HEK293 (cell line): Measurements from ENCODE around the gene DDX47.

Source experiments
- BCL11A ChIP-seq: fragments of 450-650 bp; formaldehyde crosslinking; IDR thresholded peaks from 2 replicates; pipeline ENCODE4 v1.5.1; 2016; ENCODE audit warnings: low read depth, missing biosample characterization, missing genetic modification characterization
- HOXA7 ChIP-seq: sonication (generic); formaldehyde crosslinking; IDR thresholded peaks from 2 replicates; pipeline ENCODE4 v1.8.1; 2022; ENCODE audit warnings: missing genetic modification reagents, borderline replicate concordance
- KLF9 ChIP-seq: fragments of 450-650 bp; formaldehyde crosslinking; IDR thresholded peaks from 2 replicates; pipeline ENCODE4 v1.5.1; 2016; ENCODE audit warnings: missing biosample characterization, missing genetic modification characterization, low read depth
- PRDM1 ChIP-seq: fragments of 450-650 bp; formaldehyde crosslinking; IDR thresholded peaks from 2 replicates; pipeline ENCODE4; 2016; ENCODE audit warnings: missing biosample characterization, missing genetic modification characterization
- REPIN1 ChIP-seq: fragments of 450-650 bp; formaldehyde crosslinking; IDR thresholded peaks from 2 replicates; pipeline ENCODE4 v1.5.1; 2017; ENCODE audit warnings: missing biosample characterization, missing genetic modification characterization, low read depth
- SALL2 ChIP-seq: fragments of 450-650 bp; formaldehyde crosslinking; IDR thresholded peaks from 2 replicates; pipeline ENCODE4 v1.5.0; 2017; ENCODE audit warnings: missing biosample characterization, mild to moderate bottlenecking, missing genetic modification characterization, borderline replicate concordance
- SETDB1 ChIP-seq: IDR thresholded peaks from one replicate; pipeline ENCODE4 v1.6.1; 2017; ENCODE audit warnings: mild to moderate bottlenecking, low read length, moderate library complexity, mixed read lengths; ENCODE audit not compliant: insufficient read length
- ZBTB21 ChIP-seq: fragments of 450-650 bp; formaldehyde crosslinking; IDR thresholded peaks from 2 replicates; pipeline ENCODE4 v1.5.1; 2017; ENCODE audit warnings: missing biosample characterization, missing genetic modification characterization
- ZFP37 ChIP-seq: fragments of 450-650 bp; formaldehyde crosslinking; IDR thresholded peaks from 2 replicates; pipeline ENCODE4 v1.5.1; 2016; ENCODE audit warnings: missing biosample characterization, missing genetic modification characterization
- ZNF112 ChIP-seq: fragments of 450-650 bp; formaldehyde crosslinking; IDR thresholded peaks from 2 replicates; pipeline ENCODE4 v1.5.0; 2017; ENCODE audit warnings: missing biosample characterization, missing genetic modification characterization
- ZNF174 ChIP-seq: fragments of 450-650 bp; formaldehyde crosslinking; IDR thresholded peaks from 2 replicates; pipeline ENCODE4 v1.5.0; 2017; ENCODE audit warnings: missing biosample characterization, mild to moderate bottlenecking, missing genetic modification characterization
- ZNF2 ChIP-seq: fragments of 450-650 bp; formaldehyde crosslinking; IDR thresholded peaks from 2 replicates; pipeline ENCODE4 v1.5.1; 2016; ENCODE audit warnings: missing biosample characterization, missing genetic modification characterization
- ZNF324 ChIP-seq: fragments of 450-650 bp; formaldehyde crosslinking; IDR thresholded peaks from 2 replicates; pipeline ENCODE4 v1.5.1; 2016; ENCODE audit warnings: missing biosample characterization, missing genetic modification characterization
- ZNF341 ChIP-seq: fragments of 450-650 bp; formaldehyde crosslinking; IDR thresholded peaks from 2 replicates; pipeline ENCODE4; 2016; ENCODE audit warnings: low read depth, missing biosample characterization, missing genetic modification characterization
- ZNF514 ChIP-seq: fragments of 450-650 bp; formaldehyde crosslinking; IDR thresholded peaks from 2 replicates; pipeline ENCODE4 v1.5.1; 2016; ENCODE audit warnings: missing biosample characterization, missing genetic modification characterization
- ZNF521 ChIP-seq: fragments of 450-650 bp; formaldehyde crosslinking; IDR thresholded peaks from 2 replicates; pipeline ENCODE4 v1.5.1; 2017; ENCODE audit warnings: missing biosample characterization, mild to moderate bottlenecking, missing genetic modification characterization
- ZNF664 ChIP-seq: fragments of 450-650 bp; formaldehyde crosslinking; IDR thresholded peaks from 2 replicates; pipeline ENCODE4 v1.5.1; 2016; ENCODE audit warnings: missing biosample characterization, missing genetic modification characterization
- ZNF785 ChIP-seq: fragments of 450-650 bp; formaldehyde crosslinking; IDR thresholded peaks from 2 replicates; pipeline ENCODE4 v1.5.1; 2016; ENCODE audit warnings: missing biosample characterization, missing genetic modification characterization
- ZXDB ChIP-seq: fragments of 450-650 bp; formaldehyde crosslinking; IDR thresholded peaks from 2 replicates; pipeline ENCODE4 v1.5.1; 2016; ENCODE audit warnings: missing biosample characterization, missing genetic modification characterization
- TF ChIP-seq, protein P1 (sequence below): fragments of 450-650 bp; formaldehyde crosslinking; IDR thresholded peaks from 2 replicates; pipeline ENCODE4 v1.5.1; 2017; ENCODE audit warnings: missing biosample characterization, mild to moderate bottlenecking, missing genetic modification characterization, moderate library complexity
- TF ChIP-seq, protein P2 (sequence below): fragments of 450-650 bp; formaldehyde crosslinking; IDR thresholded peaks from 2 replicates; pipeline ENCODE4 v1.5.1; 2016; ENCODE audit warnings: missing biosample characterization, missing genetic modification characterization
- TF ChIP-seq, protein P3 (sequence below): fragments of 450-650 bp; formaldehyde crosslinking; IDR thresholded peaks from 2 replicates; pipeline ENCODE4 v1.5.1; 2017; ENCODE audit warnings: missing biosample characterization, missing genetic modification characterization
- TF ChIP-seq, protein P4 (sequence below): fragments of 450-650 bp; formaldehyde crosslinking; IDR thresholded peaks from 2 replicates; pipeline ENCODE4 v1.5.1; 2016; ENCODE audit warnings: missing biosample characterization, missing genetic modification characterization
- TF ChIP-seq, protein P5 (sequence below): fragments of 450-650 bp; formaldehyde crosslinking; IDR thresholded peaks from 2 replicates; pipeline ENCODE4 v1.5.0; 2017; ENCODE audit warnings: missing biosample characterization, missing genetic modification characterization, borderline replicate concordance
- TF ChIP-seq, protein P6 (sequence below): fragments of 450-650 bp; formaldehyde crosslinking; IDR thresholded peaks from 2 replicates; pipeline ENCODE4 v1.5.1; 2016; ENCODE audit warnings: missing biosample characterization, missing genetic modification characterization, borderline replicate concordance
- TF ChIP-seq, protein P7 (sequence below): fragments of 450-650 bp; formaldehyde crosslinking; IDR thresholded peaks from 2 replicates; pipeline ENCODE4; 2016; ENCODE audit warnings: missing biosample characterization, missing genetic modification characterization
- TF ChIP-seq, protein P8 (sequence below): fragments of 450-650 bp; formaldehyde crosslinking; IDR thresholded peaks from 2 replicates; pipeline ENCODE4 v1.5.1; 2016; ENCODE audit warnings: missing biosample characterization, missing genetic modification characterization

The DDX47 gene

DNA sequence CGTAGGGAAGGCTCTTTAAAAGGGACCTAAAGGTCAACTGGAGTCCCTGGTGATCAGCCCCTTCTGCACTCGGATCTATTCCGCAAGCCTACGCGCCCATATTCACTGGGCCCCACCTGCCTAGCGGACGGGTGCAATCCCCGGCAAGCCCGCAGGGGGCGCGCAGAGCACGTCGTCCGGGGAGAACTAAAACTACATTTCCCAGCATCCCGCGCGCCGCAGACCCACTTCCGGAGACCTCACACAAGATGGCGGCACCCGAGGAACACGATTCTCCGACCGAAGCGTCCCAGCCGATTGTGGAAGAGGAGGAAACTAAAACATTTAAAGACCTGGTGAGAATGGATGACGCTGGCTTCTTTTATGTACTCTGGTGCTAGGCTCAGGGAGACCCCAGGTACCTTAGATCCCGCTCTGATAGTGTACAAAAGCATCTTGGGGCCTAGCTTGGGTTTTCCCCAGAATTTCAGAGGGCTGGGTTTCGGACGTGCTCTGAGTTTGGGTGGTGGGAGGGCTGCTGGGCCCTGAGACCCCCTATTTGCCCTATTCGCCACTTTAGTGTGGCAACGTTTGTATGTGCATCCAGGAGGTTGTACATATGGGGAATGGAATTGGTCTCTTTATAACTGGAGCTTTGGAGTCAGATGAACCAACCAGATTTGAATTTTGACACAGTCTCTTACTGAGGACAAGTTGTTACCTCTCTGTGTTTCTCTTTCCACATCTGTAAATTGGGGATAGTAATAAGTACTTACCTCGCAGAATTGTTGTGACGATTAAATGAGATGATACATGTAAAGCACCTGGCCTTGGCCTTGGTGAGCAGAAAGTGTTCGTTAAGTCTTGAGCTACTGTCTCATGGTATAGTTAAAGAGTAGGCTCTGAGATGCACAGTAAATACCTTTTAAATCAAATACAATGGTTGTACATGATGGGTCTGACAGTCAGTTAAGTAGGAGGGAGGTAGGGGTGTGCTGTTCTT is at the start of gene DDX47 (continued):
- TF ChIP-seq ZNF521 (tag by site-specific recombination) (no peak), ZNF664 (tag by site-specific recombination) (peak; percentile 98), ZNF324 (tag by site-specific recombination) (no peak), REPIN1 (tag by site-specific recombination) (no peak), ZNF2 (tag by site-specific recombination) (no peak), ZNF174 (tag by site-specific recombination) (no peak), SALL2 (tag by site-specific recombination) (no peak), ZFP37 (tag by site-specific recombination) (no peak), PRDM1 (tag by site-specific recombination) (no peak), BCL11A (tag by site-specific recombination) (no peak), KLF9 (tag by site-specific recombination) (no peak), ZNF112 (no peak), ZXDB (tag by site-specific recombination) (peak; percentile 54), ZNF785 (no peak), ZNF514 (tag by site-specific recombination) (no peak), HOXA7 (CRISPR knock-in tag) (no peak), ZBTB21 (tag by site-specific recombination) (0 out of 2 replicates have a peak, but pooled peaks have one; percentile 19), SETDB1 (no peak), ZNF341 (tag by site-specific recombination) (no peak)
- TF ChIP-seq, protein P1, sequence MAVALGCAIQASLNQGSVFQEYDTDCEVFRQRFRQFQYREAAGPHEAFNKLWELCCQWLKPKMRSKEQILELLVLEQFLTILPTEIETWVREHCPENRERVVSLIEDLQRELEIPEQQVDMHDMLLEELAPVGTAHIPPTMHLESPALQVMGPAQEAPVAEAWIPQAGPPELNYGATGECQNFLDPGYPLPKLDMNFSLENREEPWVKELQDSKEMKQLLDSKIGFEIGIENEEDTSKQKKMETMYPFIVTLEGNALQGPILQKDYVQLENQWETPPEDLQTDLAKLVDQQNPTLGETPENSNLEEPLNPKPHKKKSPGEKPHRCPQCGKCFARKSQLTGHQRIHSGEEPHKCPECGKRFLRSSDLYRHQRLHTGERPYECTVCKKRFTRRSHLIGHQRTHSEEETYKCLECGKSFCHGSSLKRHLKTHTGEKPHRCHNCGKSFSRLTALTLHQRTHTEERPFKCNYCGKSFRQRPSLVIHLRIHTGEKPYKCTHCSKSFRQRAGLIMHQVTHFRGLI (tag by site-specific recombination), result no peak
- TF ChIP-seq, protein P2, sequence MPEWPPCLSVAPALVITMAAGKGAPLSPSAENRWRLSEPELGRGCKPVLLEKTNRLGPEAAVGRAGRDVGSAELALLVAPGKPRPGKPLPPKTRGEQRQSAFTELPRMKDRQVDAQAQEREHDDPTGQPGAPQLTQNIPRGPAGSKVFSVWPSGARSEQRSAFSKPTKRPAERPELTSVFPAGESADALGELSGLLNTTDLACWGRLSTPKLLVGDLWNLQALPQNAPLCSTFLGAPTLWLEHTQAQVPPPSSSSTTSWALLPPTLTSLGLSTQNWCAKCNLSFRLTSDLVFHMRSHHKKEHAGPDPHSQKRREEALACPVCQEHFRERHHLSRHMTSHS, result no peak
- TF ChIP-seq, protein P3, sequence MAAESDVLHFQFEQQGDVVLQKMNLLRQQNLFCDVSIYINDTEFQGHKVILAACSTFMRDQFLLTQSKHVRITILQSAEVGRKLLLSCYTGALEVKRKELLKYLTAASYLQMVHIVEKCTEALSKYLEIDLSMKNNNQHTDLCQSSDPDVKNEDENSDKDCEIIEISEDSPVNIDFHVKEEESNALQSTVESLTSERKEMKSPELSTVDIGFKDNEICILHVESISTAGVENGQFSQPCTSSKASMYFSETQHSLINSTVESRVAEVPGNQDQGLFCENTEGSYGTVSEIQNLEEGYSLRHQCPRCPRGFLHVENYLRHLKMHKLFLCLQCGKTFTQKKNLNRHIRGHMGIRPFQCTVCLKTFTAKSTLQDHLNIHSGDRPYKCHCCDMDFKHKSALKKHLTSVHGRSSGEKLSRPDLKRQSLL (tag by site-specific recombination), result no peak
- TF ChIP-seq, protein P4, sequence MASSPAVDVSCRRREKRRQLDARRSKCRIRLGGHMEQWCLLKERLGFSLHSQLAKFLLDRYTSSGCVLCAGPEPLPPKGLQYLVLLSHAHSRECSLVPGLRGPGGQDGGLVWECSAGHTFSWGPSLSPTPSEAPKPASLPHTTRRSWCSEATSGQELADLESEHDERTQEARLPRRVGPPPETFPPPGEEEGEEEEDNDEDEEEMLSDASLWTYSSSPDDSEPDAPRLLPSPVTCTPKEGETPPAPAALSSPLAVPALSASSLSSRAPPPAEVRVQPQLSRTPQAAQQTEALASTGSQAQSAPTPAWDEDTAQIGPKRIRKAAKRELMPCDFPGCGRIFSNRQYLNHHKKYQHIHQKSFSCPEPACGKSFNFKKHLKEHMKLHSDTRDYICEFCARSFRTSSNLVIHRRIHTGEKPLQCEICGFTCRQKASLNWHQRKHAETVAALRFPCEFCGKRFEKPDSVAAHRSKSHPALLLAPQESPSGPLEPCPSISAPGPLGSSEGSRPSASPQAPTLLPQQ, result peak; percentile 100
- TF ChIP-seq, protein P5, sequence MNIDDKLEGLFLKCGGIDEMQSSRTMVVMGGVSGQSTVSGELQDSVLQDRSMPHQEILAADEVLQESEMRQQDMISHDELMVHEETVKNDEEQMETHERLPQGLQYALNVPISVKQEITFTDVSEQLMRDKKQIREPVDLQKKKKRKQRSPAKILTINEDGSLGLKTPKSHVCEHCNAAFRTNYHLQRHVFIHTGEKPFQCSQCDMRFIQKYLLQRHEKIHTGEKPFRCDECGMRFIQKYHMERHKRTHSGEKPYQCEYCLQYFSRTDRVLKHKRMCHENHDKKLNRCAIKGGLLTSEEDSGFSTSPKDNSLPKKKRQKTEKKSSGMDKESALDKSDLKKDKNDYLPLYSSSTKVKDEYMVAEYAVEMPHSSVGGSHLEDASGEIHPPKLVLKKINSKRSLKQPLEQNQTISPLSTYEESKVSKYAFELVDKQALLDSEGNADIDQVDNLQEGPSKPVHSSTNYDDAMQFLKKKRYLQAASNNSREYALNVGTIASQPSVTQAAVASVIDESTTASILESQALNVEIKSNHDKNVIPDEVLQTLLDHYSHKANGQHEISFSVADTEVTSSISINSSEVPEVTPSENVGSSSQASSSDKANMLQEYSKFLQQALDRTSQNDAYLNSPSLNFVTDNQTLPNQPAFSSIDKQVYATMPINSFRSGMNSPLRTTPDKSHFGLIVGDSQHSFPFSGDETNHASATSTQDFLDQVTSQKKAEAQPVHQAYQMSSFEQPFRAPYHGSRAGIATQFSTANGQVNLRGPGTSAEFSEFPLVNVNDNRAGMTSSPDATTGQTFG, result no peak
- TF ChIP-seq, protein P6, sequence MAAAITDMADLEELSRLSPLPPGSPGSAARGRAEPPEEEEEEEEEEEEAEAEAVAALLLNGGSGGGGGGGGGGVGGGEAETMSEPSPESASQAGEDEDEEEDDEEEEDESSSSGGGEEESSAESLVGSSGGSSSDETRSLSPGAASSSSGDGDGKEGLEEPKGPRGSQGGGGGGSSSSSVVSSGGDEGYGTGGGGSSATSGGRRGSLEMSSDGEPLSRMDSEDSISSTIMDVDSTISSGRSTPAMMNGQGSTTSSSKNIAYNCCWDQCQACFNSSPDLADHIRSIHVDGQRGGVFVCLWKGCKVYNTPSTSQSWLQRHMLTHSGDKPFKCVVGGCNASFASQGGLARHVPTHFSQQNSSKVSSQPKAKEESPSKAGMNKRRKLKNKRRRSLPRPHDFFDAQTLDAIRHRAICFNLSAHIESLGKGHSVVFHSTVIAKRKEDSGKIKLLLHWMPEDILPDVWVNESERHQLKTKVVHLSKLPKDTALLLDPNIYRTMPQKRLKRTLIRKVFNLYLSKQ (tag by site-specific recombination), result no peak
- TF ChIP-seq, protein P7, sequence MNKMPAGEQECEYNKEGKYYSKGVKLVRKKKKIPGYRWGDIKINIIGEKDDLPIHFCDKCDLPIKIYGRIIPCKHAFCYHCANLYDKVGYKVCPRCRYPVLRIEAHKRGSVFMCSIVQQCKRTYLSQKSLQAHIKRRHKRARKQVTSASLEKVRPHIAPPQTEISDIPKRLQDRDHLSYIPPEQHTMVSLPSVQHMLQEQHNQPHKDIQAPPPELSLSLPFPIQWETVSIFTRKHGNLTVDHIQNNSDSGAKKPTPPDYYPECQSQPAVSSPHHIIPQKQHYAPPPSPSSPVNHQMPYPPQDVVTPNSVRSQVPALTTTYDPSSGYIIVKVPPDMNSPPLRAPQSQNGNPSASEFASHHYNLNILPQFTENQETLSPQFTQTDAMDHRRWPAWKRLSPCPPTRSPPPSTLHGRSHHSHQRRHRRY (tag by site-specific recombination), result no peak
- TF ChIP-seq, protein P8, sequence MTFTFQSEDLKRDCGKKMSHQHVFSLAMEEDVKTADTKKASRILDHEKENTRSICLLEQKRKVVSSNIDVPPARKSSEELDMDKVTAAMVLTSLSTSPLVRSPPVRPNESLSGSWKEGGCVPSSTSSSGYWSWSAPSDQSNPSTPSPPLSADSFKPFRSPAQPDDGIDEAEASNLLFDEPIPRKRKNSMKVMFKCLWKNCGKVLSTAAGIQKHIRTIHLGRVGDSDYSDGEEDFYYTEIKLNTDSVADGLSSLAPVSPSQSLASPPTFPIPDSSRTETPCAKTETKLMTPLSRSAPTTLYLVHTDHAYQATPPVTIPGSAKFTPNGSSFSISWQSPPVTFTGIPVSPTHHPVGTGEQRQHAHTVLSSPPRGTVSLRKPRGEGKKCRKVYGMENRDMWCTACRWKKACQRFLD, result no peak
